H9 (cell line): ENCODE data around the gene PCDHAC2. TPM values are rescaled to one million over a fixed set of nuclear protein-coding genes. Genes with fewer than 3 reads are reported as not detected.

ENCODE experiments used
- DNase-seq: peaks from one replicate; pipeline ENCODE4 v3.0.0-alpha.2; 2017
- H2AFZ ChIP-seq: one replicate; pipeline ENCODE4 v1.6.1; 2013; ENCODE audit warnings: mild to moderate bottlenecking, low read length, control low read depth, moderate library complexity
- H2AK5ac ChIP-seq: 2 replicates; pipeline ENCODE4 v1.6.1; 2013; ENCODE audit warnings: low read length, control low read depth, mixed read lengths; ENCODE audit not compliant: insufficient read length
- H2BK120ac ChIP-seq: one replicate; pipeline ENCODE4 v1.6.1; 2013; ENCODE audit warnings: low read depth, mild to moderate bottlenecking, low read length, control low read depth, inconsistent platforms; ENCODE audit not compliant: poor library complexity, severe bottlenecking
- H2BK12ac ChIP-seq: 2 replicates; pipeline ENCODE4 v1.6.1; 2013; ENCODE audit warnings: low read length, control low read depth, mixed read lengths, low read depth; ENCODE audit not compliant: insufficient read length
- H2BK15ac ChIP-seq: 2 replicates; pipeline ENCODE4 v1.6.1; 2013; ENCODE audit warnings: low read depth, low read length, control low read depth
- H2BK20ac ChIP-seq: one replicate; pipeline ENCODE4 v1.6.1; 2013; ENCODE audit warnings: low read depth, mild to moderate bottlenecking, low read length, control low read depth, inconsistent platforms; ENCODE audit not compliant: poor library complexity, severe bottlenecking
- H2BK5ac ChIP-seq: 2 replicates; pipeline ENCODE4 v1.6.1; 2013; ENCODE audit warnings: low read length, control low read depth, mixed read lengths; ENCODE audit not compliant: insufficient read length
- H3K14ac ChIP-seq: 2 replicates; pipeline ENCODE4 v1.6.1; 2013; ENCODE audit warnings: low read length, control low read depth; ENCODE audit not compliant: insufficient read depth
- H3K18ac ChIP-seq: 2 replicates; pipeline ENCODE4 v1.6.1; 2013; ENCODE audit warnings: low read depth, mild to moderate bottlenecking, mixed read lengths, low read length, control low read depth; ENCODE audit not compliant: insufficient read length
- H3K23ac ChIP-seq: 2 replicates; pipeline ENCODE4 v1.6.1; 2013; ENCODE audit warnings: low read length, control low read depth, mixed read lengths, low read depth; ENCODE audit not compliant: insufficient read length
- H3K23me2 ChIP-seq: 2 replicates; pipeline ENCODE4 v1.6.1; 2013; ENCODE audit warnings: low read depth, mild to moderate bottlenecking, mixed read lengths, low read length, control low read depth; ENCODE audit not compliant: insufficient read length, poor library complexity, severe bottlenecking
- H3K27ac ChIP-seq: 2 replicates; pipeline ENCODE4 v1.5.1; 2013; ENCODE audit warnings: low read length, control low read depth, mixed read lengths, low read depth; ENCODE audit not compliant: insufficient read length
- H3K27me3 ChIP-seq: 2 replicates; pipeline ENCODE4 v1.6.1; 2013; ENCODE audit warnings: low read length, control low read depth, inconsistent platforms; ENCODE audit not compliant: insufficient read depth
- H3K4ac ChIP-seq: 2 replicates; pipeline ENCODE4 v1.6.1; 2013; ENCODE audit warnings: low read depth, mild to moderate bottlenecking, control low read depth, inconsistent platforms, low read length, moderate library complexity
- H3K4me1 ChIP-seq: 2 replicates; pipeline ENCODE4 v1.6.1; 2013; ENCODE audit warnings: low read length, control low read depth, inconsistent platforms; ENCODE audit not compliant: insufficient read depth
- H3K4me2 ChIP-seq: 2 replicates; pipeline ENCODE4 v1.6.1; 2013; ENCODE audit warnings: low read length, control low read depth, mixed read lengths; ENCODE audit not compliant: insufficient read length, insufficient read depth
- H3K56ac ChIP-seq: 2 replicates; pipeline ENCODE4 v1.6.1; 2013; ENCODE audit warnings: low read depth, mild to moderate bottlenecking, mixed read lengths, low read length, control low read depth; ENCODE audit not compliant: insufficient read length
- H3K79me1 ChIP-seq: 2 replicates; pipeline ENCODE4 v1.6.1; 2013; ENCODE audit warnings: low read depth, mild to moderate bottlenecking, moderate library complexity, low read length, control low read depth, inconsistent platforms; ENCODE audit not compliant: insufficient read depth, poor library complexity, severe bottlenecking
- H3K79me2 ChIP-seq: 2 replicates; pipeline ENCODE4 v1.6.1; 2013; ENCODE audit warnings: low read length, control low read depth, inconsistent platforms; ENCODE audit not compliant: insufficient read depth
- H3K9ac ChIP-seq: 2 replicates; pipeline ENCODE4 v1.6.1; 2013; ENCODE audit warnings: low read length, control low read depth, mixed read lengths; ENCODE audit not compliant: insufficient read length; ENCODE audit errors: extremely low read depth
- H3K9me3 ChIP-seq: one replicate; pipeline ENCODE4 v1.6.1; 2013; ENCODE audit warnings: low read depth, low read length, inconsistent platforms; ENCODE audit not compliant: control insufficient read depth
- H3T11ph ChIP-seq: one replicate; pipeline ENCODE4 v1.6.1; 2013; ENCODE audit warnings: mild to moderate bottlenecking, low read length, control low read depth, inconsistent platforms
- H4K20me1 ChIP-seq: one replicate; pipeline ENCODE4 v1.6.1; 2013; ENCODE audit not compliant: control insufficient read depth, insufficient read length, insufficient read depth
- H4K5ac ChIP-seq: 2 replicates; pipeline ENCODE4 v1.6.1; 2013; ENCODE audit warnings: low read depth, mild to moderate bottlenecking, mixed read lengths, low read length, control low read depth; ENCODE audit not compliant: insufficient read length
- H4K8ac ChIP-seq: replicated peaks from 2 replicates; pipeline ENCODE4 v1.6.1; 2013; ENCODE audit warnings: low read length, control low read depth, mixed read lengths, low read depth; ENCODE audit not compliant: insufficient read length
- H4K91ac ChIP-seq: 2 replicates; pipeline ENCODE4 v1.6.1; 2013; ENCODE audit warnings: low read depth, mild to moderate bottlenecking, moderate library complexity, mixed read lengths, low read length, control low read depth; ENCODE audit not compliant: insufficient read length
- H3K27ac Mint-ChIP-seq, 3 experiments: 2 replicates in 2 of 3; 3 replicates in 1 of 3; pipeline ENCODE4 v1.8.0; 2020 to 2021; ENCODE audit warnings: mixed read lengths in 3 of 3, mild to moderate bottlenecking in 1 of 3, moderate library complexity in 1 of 3
- H3K27me3 Mint-ChIP-seq: 2 replicates; pipeline ENCODE4 v1.8.0; 2021; ENCODE audit warnings: low read depth, mild to moderate bottlenecking, moderate library complexity, mixed read lengths
- H3K36me3 Mint-ChIP-seq, 3 experiments: 2 replicates in 2 of 3; 3 replicates in 1 of 3; pipeline ENCODE4 v1.8.0; 2020 to 2021; ENCODE audit warnings: low read depth in 3 of 3, mixed read lengths in 3 of 3; ENCODE audit not compliant: insufficient read depth in 1 of 3
- H3K4me1 Mint-ChIP-seq, 2 experiments: 2 replicates each; pipeline ENCODE4 v1.8.0; 2020; ENCODE audit warnings: mixed read lengths in 2 of 2
- H3K4me3 Mint-ChIP-seq, 2 experiments: 2 replicates in 1 of 2; 3 replicates in 1 of 2; pipeline ENCODE4 v1.8.0; 2020 to 2021; ENCODE audit warnings: mild to moderate bottlenecking in 2 of 2, mixed read lengths in 2 of 2, moderate library complexity in 1 of 2
- H3K9me3 Mint-ChIP-seq, 2 experiments: 2 replicates in 1 of 2; 3 replicates in 1 of 2; pipeline ENCODE4 v1.8.0; 2020; ENCODE audit warnings: mild to moderate bottlenecking in 2 of 2, mixed read lengths in 2 of 2, moderate library complexity in 1 of 2
- WGBS: extraction: QIAGEN DNeasy Blood & Tissue Kit; methylation state at CpG from one replicate; pipeline ENCODE4 v1.1.7; 2013; ENCODE audit warnings: missing lambda C conversion rate, low lambda C conversion rate, mixed read lengths; ENCODE audit not compliant: insufficient read length; ENCODE audit errors: extremely low coverage; 5-methylcytosine and 5-hydroxymethylcytosine counted together
- total RNA-seq: library from RNA; stranded (reverse); gene quantifications from 2 replicates; pipeline ENCODE4 v1.2.1, GENCODE V29; 2021
- TF ChIP-seq, protein P1 (sequence below): fragments of 200-600 bp; sonication (generic); conservative IDR thresholded peaks from 3 replicates; pipeline ENCODE4 v1.8.0; 2021; ENCODE audit warnings: antibody characterized with exemption, mild to moderate bottlenecking

Gene PCDHAC2
- total RNA-seq, 1 experiment from 2014 or later, result 4.8 TPM

- TF ChIP-seq, protein P1, sequence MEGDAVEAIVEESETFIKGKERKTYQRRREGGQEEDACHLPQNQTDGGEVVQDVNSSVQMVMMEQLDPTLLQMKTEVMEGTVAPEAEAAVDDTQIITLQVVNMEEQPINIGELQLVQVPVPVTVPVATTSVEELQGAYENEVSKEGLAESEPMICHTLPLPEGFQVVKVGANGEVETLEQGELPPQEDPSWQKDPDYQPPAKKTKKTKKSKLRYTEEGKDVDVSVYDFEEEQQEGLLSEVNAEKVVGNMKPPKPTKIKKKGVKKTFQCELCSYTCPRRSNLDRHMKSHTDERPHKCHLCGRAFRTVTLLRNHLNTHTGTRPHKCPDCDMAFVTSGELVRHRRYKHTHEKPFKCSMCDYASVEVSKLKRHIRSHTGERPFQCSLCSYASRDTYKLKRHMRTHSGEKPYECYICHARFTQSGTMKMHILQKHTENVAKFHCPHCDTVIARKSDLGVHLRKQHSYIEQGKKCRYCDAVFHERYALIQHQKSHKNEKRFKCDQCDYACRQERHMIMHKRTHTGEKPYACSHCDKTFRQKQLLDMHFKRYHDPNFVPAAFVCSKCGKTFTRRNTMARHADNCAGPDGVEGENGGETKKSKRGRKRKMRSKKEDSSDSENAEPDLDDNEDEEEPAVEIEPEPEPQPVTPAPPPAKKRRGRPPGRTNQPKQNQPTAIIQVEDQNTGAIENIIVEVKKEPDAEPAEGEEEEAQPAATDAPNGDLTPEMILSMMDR, result no peak
- no peak overlapping the region for H2BK12ac ChIP-seq
- Mint-ChIP-seq H3K4me1 (peaks cover 26 to 30% of the 10 kb centered on the region in 2 experiments), H3K27me3 (peaks cover 41% of the 10 kb centered on the region), H3K4me3 (peak overlapping the region in 1 of 2 experiments; percentile 47; a peak in 1 of 5 replicates), H3K9me3 (no peaks in the 10 kb centered on the region), H3K27ac (no peak overlapping the region), H3K36me3 (peaks cover 0 to 4% (median 2%) of the 10 kb centered on the region in 3 experiments; a peak in 3 of 7 replicates)
- no peak overlapping the region for H3K14ac ChIP-seq
- no peak overlapping the region for H3K56ac ChIP-seq
- peaks cover 2% of the 10 kb centered on the region for H4K20me1 ChIP-seq
- no peak for DNase-seq
- H4K91ac ChIP-seq, result no peak overlapping the region
- no peak overlapping the region for H3K23ac ChIP-seq
- no CpG with 5 or more reads among the region's 3 CpGs for WGBS
- no peak overlapping the region for H3K18ac ChIP-seq
- peaks cover 6% of the 10 kb centered on the region; the same call in 1 of the 2 replicates for H3K27me3 ChIP-seq
- H4K5ac ChIP-seq, result no peak overlapping the region
- H2AK5ac ChIP-seq, result no peak overlapping the region
- H3K9ac ChIP-seq, result no peak overlapping the region
- H3K9me3 ChIP-seq, result no peaks in the 10 kb centered on the region
- H3K23me2 ChIP-seq, result peaks cover 14% of the 10 kb centered on the region
- no peak overlapping the region for H2AFZ ChIP-seq
- peaks cover 3% of the 10 kb centered on the region; the same call in 1 of the 2 replicates for H3K4me1 ChIP-seq
- H2BK15ac ChIP-seq, result no peak overlapping the region
- no peak overlapping the region for H4K8ac ChIP-seq
- no peaks in the 10 kb centered on the region for H3K79me1 ChIP-seq
- no peak overlapping the region for H3T11ph ChIP-seq
- H2BK120ac ChIP-seq, result no peak overlapping the region
- H3K4ac ChIP-seq, result no peak overlapping the region
- H2BK5ac ChIP-seq, result no peak overlapping the region
- H3K4me2 ChIP-seq, result no peak overlapping the region
- no peak overlapping the region for H2BK20ac ChIP-seq
- H3K27ac ChIP-seq, result no peak overlapping the region
- no peaks in the 10 kb centered on the region for H3K79me2 ChIP-seq
Measured at GRCh38 chr5:140964356-140964755, 1.9 kb upstream of the PCDHAC2 start.
